K562 (cell line): ENCODE measurements around the gene NCOA4. TPM values are rescaled to one million over a fixed set of nuclear protein-coding genes. Genes with fewer than 3 reads are reported as not detected.

Experiments used
- ATAC-seq: fragments of 200-7000 bp; cut with Tn5 transposase; 3 replicates; pipeline ENCODE4 v1.9.1; 2020; ENCODE audit warnings: moderate library complexity
- BruUV-seq: library from RNA; stranded (reverse); fragments of 400-500 nt; replicated peaks from 2 replicates; lab custom pipeline; 2021; lab: Mats Ljungman, UMichigan
- CTCF ChIA-PET: fragments of 300-600 bp; formaldehyde crosslinking; extraction: SDS; loops from one replicate; lab custom pipeline; 2021; ENCODE audit warnings: low intra/inter-chr PET ratio; lab: Yijun Ruan, JAX
- POLR2A ChIA-PET: fragments of 300-600, 350-650 bp; sonication (Branson Sonifier 250); formaldehyde crosslinking; extraction: SDS; loops from one replicate; lab custom pipeline; 2021; ENCODE audit warnings: antibody characterized with exemption, inconsistent platforms; lab: Yijun Ruan, JAX
- DNase-seq, 4 experiments: peaks; one replicate each; pipeline versions ENCODE4 v3.0.0 to v3.0.0-alpha.2; 2011 to 2018; ENCODE audit warnings: low spot score in 3 of 4, mixed read lengths in 3 of 4; ENCODE audit errors: extremely low read depth in 1 of 4
- FAIRE-seq: peaks from 2 replicates; lab custom pipeline; 2011; peaks lifted over from hg19 to GRCh38; lab: Jason Lieb, UNC
- H2AFZ ChIP-seq: 2 replicates; pipeline ENCODE4 v1.6.0; 2011; ENCODE audit warnings: low read depth, low read length, control low read depth, inconsistent platforms
- H3K27ac ChIP-seq: fragments of 200-600 bp; 3 replicates; pipeline ENCODE4 v1.8.0; 2011; ENCODE audit warnings: low read depth, mild to moderate bottlenecking, control low read depth, inconsistent platforms, low read length, moderate library complexity, mixed read lengths; ENCODE audit errors: extremely low read depth
- H3K27me3 ChIP-seq, 2 experiments: fragments of 300-600 bp in 1 of 2; 2 replicates in 1 of 2; 3 replicates in 1 of 2; pipeline versions ENCODE4 v1.6.0 to v1.8.0; 2011; ENCODE audit warnings: inconsistent platforms in 2 of 2, low read length in 2 of 2, mild to moderate bottlenecking in 1 of 2, mixed read lengths in 1 of 2, moderate library complexity in 1 of 2; ENCODE audit not compliant: control insufficient read depth in 2 of 2, insufficient read depth in 2 of 2
- H3K36me3 ChIP-seq: fragments of 300-600 bp; 3 replicates; pipeline ENCODE4 v1.8.0; 2011; ENCODE audit warnings: mild to moderate bottlenecking, low read length, inconsistent platforms; ENCODE audit not compliant: control insufficient read depth, insufficient read depth
- H3K4me1 ChIP-seq, 2 experiments: fragments of 200-600 bp in 1 of 2; replicated peaks in 1 of 2; 2 replicates in 1 of 2; 3 replicates in 1 of 2; pipeline versions ENCODE4 v1.5.1 to v1.8.0; 2011; ENCODE audit warnings: inconsistent platforms in 2 of 2, low read length in 2 of 2, mild to moderate bottlenecking in 1 of 2, mixed read lengths in 1 of 2, moderate library complexity in 1 of 2; ENCODE audit not compliant: control insufficient read depth in 2 of 2, insufficient read depth in 2 of 2
- H3K4me2 ChIP-seq: 2 replicates; pipeline ENCODE4 v1.6.1; 2011; ENCODE audit warnings: low read length, control low read depth, inconsistent platforms, mixed read lengths; ENCODE audit not compliant: insufficient read depth
- H3K4me3 ChIP-seq: fragments of 200-600 bp; sonication (generic), shearing (Covaris generic); 2 replicates; pipeline ENCODE4 v1.5.1; 2016; ENCODE audit warnings: control low read depth, inconsistent platforms
- H3K79me2 ChIP-seq: fragments of 200-600 bp; 3 replicates; pipeline ENCODE4 v1.8.0; 2011; ENCODE audit warnings: low read length, inconsistent platforms; ENCODE audit not compliant: control insufficient read depth, insufficient read depth
- H3K9ac ChIP-seq, 2 experiments: 2 replicates each; pipeline versions ENCODE4 v1.6.0 to v1.6.1; 2011; ENCODE audit warnings: low read depth in 2 of 2, low read length in 2 of 2, control low read depth in 1 of 2, inconsistent platforms in 1 of 2, mild to moderate bottlenecking in 1 of 2, mixed read lengths in 1 of 2; ENCODE audit not compliant: insufficient read depth in 1 of 2
- H3K9me1 ChIP-seq: one replicate; pipeline ENCODE4 v1.6.0; 2011; ENCODE audit warnings: inconsistent platforms, mild to moderate bottlenecking, low read length, moderate library complexity; ENCODE audit not compliant: control insufficient read depth, insufficient read depth
- H3K9me3 ChIP-seq: replicated peaks from 2 replicates; pipeline ENCODE4 v1.5.1; 2011; ENCODE audit warnings: low read depth, low read length, inconsistent platforms; ENCODE audit not compliant: control insufficient read depth, insufficient read depth
- H4K20me1 ChIP-seq: replicated peaks from 2 replicates; pipeline ENCODE4 v1.6.1; 2011; ENCODE audit warnings: low read length, inconsistent platforms, mixed read lengths; ENCODE audit not compliant: control insufficient read depth, insufficient read depth
- BCOR ChIP-seq: fragments of 450-650 bp; IDR thresholded peaks from 2 replicates; pipeline ENCODE4 v1.6.1; 2016
- CC2D1A ChIP-seq: fragments of 450-650 bp; IDR thresholded peaks from 2 replicates; pipeline ENCODE4 v1.6.1; 2017; ENCODE audit warnings: mild to moderate bottlenecking
- ESRRA ChIP-seq: fragments of 450-650 bp; IDR thresholded peaks from 2 replicates; pipeline ENCODE4 v1.6.1; 2014; ENCODE audit warnings: low read depth, mild to moderate bottlenecking, moderate library complexity, borderline replicate concordance
- ID3 ChIP-seq, 2 experiments: fragments of 250-450 bp in 1 of 2; fragments of 450-650 bp in 1 of 2; sonication (Bioruptor Pico) in 1 of 2; IDR thresholded peaks; 2 replicates each; pipeline versions ENCODE4 v1.6.1 to v1.8.0; 2016 to 2021; ENCODE audit warnings: mild to moderate bottlenecking in 2 of 2, moderate library complexity in 2 of 2, missing compliant biosample characterization in 1 of 2, missing genetic modification characterization in 1 of 2
- JUND ChIP-seq, 2 experiments: IDR thresholded peaks; 2 replicates in 1 of 2; 3 replicates in 1 of 2; pipeline ENCODE4 v1.6.1; 2011; ENCODE audit warnings: borderline replicate concordance in 2 of 2, low read depth in 2 of 2, low read length in 2 of 2, improper control_type of control experiment in 1 of 2, missing biosample characterization in 1 of 2, missing genetic modification characterization in 1 of 2, missing genetic modification reagents in 1 of 2
- KLF1 ChIP-seq: fragments of 450-650 bp; IDR thresholded peaks from 2 replicates; pipeline ENCODE4 v1.6.1; 2016; ENCODE audit warnings: missing genetic modification characterization, missing compliant biosample characterization
- RBM25 ChIP-seq: fragments of 200-400 bp; formaldehyde crosslinking; IDR thresholded peaks from 2 replicates; pipeline ENCODE4 v1.6.1; 2018; ENCODE audit warnings: low read length, low read depth, moderate library complexity; ENCODE audit not compliant: severe bottlenecking
- ZNF561 ChIP-seq: fragments of 450-650 bp; formaldehyde crosslinking; conservative IDR thresholded peaks from 2 replicates; pipeline ENCODE4 v1.4.0; 2020; ENCODE audit warnings: mild to moderate bottlenecking, moderate library complexity
- WGBS: fragments of 100-300 bp; shearing (Covaris generic); methylation state at CpG from one replicate; pipeline ENCODE4 v1.1.6; 2016; ENCODE audit warnings: low coverage, mixed read lengths; ENCODE audit not compliant: insufficient coverage; ENCODE audit errors: missing lambda C conversion rate; 5-methylcytosine and 5-hydroxymethylcytosine counted together
- in situ Hi-C: fragments of 300-500 bp; cut with MboI; formaldehyde crosslinking; loops from 4 replicates; pipeline ENCODE4 v1.15.0; 2018; ENCODE audit warnings: inconsistent platforms, mixed read lengths
- intact Hi-C: fragments of 100-400 bp; cut with micrococcal nuclease; formaldehyde crosslinking; loops from 2 replicates; pipeline ENCODE4 v1.14.2; 2022
- polyA plus RNA-seq, 8 experiments: library from polyadenylated mRNA; depleted of rRNA in 4 of 8; stranded (reverse) in 5 of 8; unstranded in 3 of 8; fragments of >200 nt; fragmentation: Nextera tagmentation in 2 of 8; fragmentation: Illumina TruSeq in 1 of 8; extraction: Ambion mirVana in 2 of 8; extraction: Trizol in 1 of 8; gene quantifications; 2 replicates each; pipeline versions ENCODE4 v1.2.1 to v1.2.3, GENCODE V29; 2011 to 2014; ENCODE audit warnings: inconsistent platforms in 1 of 8, missing spikeins in 1 of 8
- total RNA-seq, 7 experiments: library from RNA; depleted of rRNA in 6 of 7; stranded (reverse); fragments of >200 nt in 6 of 7; fragmentation: Illumina TruSeq in 2 of 7; extraction: Trizol in 2 of 7; gene quantifications; 2 replicates each; pipeline versions ENCODE4 v1.2.1 to v1.2.3, GENCODE V29; 2011 to 2021; ENCODE audit warnings: low replicate concordance in 1 of 7

NCOA4 gene
- total and polyA plus RNA-seq, 9 of the 15 experiments (the other 6 are each of a cell fraction or from before 2014, with no cell fraction given), result 89.8 to 283 (median 181) TPM

- no peaks in the 10 kb centered on the region for H3K36me3 ChIP-seq
- POLR2A ChIA-PET, result interaction anchor here (1.9 kb wide), 1 partner anchor 17 kb away, joined by 4 read pairs; no protein-coding TSS in a partner anchor
- in situ Hi-C loops (no loop called here), intact Hi-C loops (no loop called here)
- peak overlapping the region; percentile 90 for H2AFZ ChIP-seq
- H3K9ac ChIP-seq, result no peak overlapping the region; a peak in 1 of 4 replicates
- H3K9me1 ChIP-seq, result no peaks in the 10 kb centered on the region
- ATAC-seq, result no peak
- H3K9me3 ChIP-seq, result no peaks in the 10 kb centered on the region
- no peak overlapping the region for H3K4me3 ChIP-seq
- peak overlapping the region; percentile 39 for H3K4me2 ChIP-seq
- H3K79me2 ChIP-seq, result no peaks in the 10 kb centered on the region
- CTCF ChIA-PET, result no interaction called here
- peak; percentile 96 for TF ChIP-seq ESRRA
- no peak for TF ChIP-seq CC2D1A
- no peak for TF ChIP-seq ID3 (CRISPR knock-in tag; IDR thresholded peaks at IDR 0.05)
- 0 out of 2 replicates have a peak, but pooled peaks have one; percentile 43 for TF ChIP-seq ID3 (tag; IDR thresholded peaks at IDR 0.05)
- TF ChIP-seq JUND (IDR thresholded peaks at IDR 0.05; ENCODE audit: borderline replicate concordance, low read depth, low read length), result no peak
- 0 out of 3 replicates have a peak, but pooled peaks have one; percentile 12 for TF ChIP-seq JUND (tag; IDR thresholded peaks at IDR 0.05; ENCODE audit: borderline replicate concordance, low read depth, low read length)
- TF ChIP-seq BCOR, result 0 out of 2 replicates have a peak, but pooled peaks have one; percentile 18
- TF ChIP-seq ZNF561, result no peak
- TF ChIP-seq KLF1 (tag), result 0 out of 2 replicates have a peak, but pooled peaks have one; percentile 39
- TF ChIP-seq RBM25, result peak; percentile 49
- no peaks in the 10 kb centered on the region; a peak in 1 of 5 replicates for H3K27me3 ChIP-seq
- BruUV-seq, result no TSS peak
- 22% methylated on average over 14 of the region's 14 CpGs for WGBS
- DNase-seq, result no peak
- no peak overlapping the region for H3K27ac ChIP-seq
- no peaks in the 10 kb centered on the region for H4K20me1 ChIP-seq
- FAIRE-seq, result no peak
- H3K4me1 ChIP-seq, result no peaks in the 10 kb centered on the region; a peak in 2 of 5 replicates
Measured at GRCh38 chr10:46062723-46063428, 32.5 kb upstream of the NCOA4 start.
